Myometrial cell (primary cell): Measurements from ENCODE around the gene CHL1. TPM values are rescaled to one million over a fixed set of nuclear protein-coding genes. Genes with fewer than 3 reads are reported as not detected.

ENCODE experiments used
- total RNA-seq: library from RNA; depleted of rRNA; stranded (reverse); fragments of >200 nt; gene quantifications from 2 replicates; pipeline ENCODE4 v1.2.3, GENCODE V29; 2015

The CHL1 gene, protein sequence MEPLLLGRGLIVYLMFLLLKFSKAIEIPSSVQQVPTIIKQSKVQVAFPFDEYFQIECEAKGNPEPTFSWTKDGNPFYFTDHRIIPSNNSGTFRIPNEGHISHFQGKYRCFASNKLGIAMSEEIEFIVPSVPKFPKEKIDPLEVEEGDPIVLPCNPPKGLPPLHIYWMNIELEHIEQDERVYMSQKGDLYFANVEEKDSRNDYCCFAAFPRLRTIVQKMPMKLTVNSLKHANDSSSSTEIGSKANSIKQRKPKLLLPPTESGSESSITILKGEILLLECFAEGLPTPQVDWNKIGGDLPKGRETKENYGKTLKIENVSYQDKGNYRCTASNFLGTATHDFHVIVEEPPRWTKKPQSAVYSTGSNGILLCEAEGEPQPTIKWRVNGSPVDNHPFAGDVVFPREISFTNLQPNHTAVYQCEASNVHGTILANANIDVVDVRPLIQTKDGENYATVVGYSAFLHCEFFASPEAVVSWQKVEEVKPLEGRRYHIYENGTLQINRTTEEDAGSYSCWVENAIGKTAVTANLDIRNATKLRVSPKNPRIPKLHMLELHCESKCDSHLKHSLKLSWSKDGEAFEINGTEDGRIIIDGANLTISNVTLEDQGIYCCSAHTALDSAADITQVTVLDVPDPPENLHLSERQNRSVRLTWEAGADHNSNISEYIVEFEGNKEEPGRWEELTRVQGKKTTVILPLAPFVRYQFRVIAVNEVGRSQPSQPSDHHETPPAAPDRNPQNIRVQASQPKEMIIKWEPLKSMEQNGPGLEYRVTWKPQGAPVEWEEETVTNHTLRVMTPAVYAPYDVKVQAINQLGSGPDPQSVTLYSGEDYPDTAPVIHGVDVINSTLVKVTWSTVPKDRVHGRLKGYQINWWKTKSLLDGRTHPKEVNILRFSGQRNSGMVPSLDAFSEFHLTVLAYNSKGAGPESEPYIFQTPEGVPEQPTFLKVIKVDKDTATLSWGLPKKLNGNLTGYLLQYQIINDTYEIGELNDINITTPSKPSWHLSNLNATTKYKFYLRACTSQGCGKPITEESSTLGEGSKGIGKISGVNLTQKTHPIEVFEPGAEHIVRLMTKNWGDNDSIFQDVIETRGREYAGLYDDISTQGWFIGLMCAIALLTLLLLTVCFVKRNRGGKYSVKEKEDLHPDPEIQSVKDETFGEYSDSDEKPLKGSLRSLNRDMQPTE (N-terminal part only)
- total RNA-seq, result not detected in 2 replicates

DNA sequence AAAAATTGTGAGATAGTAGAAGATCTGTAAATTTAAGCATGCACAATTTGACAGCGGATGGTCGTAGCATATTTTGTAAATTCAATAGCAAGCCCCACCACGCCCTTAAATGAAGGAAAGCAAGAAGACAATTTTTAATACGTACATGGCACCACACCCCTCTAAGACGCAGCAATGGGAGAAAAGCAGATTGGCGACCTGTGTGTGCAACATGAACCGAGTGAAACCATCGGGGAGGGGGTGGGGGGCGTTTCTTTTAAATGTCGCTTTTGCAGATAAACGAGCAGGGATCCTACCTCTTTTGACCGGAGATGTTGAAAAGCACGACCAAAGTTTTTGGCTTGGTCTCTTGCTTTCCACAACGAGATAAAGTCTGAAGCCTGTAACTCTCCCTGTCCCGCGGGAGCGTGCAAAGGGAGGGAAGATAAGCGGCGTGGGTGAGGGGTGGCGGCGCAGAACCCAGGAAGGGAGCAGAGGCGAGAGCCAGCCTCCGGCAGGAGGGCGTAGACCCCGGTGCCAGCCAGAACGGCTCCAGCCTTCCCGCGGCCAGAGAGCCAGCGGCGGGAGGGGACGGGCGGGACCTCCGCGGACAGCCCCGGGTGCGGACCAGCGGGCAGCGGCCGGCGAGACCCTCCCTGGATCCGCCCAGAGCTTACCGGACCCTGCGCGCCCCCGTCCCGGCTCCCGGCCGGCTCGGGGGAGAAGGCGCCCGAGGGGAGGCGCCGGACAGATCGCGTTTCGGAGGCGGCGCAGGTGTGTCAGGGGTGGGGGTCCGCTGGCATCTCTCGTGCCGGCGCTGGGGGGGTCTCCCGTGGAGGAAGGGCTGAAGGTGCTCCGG, at the start of gene CHL1:
TSS of gene CHL1 (plus strand) at position 453 of the 838 bp plus-strand sequence. CDS start 123,014 bp downstream, outside the sequence.

